ENCODE results near the gene TEAD1.

TEAD1 gene

GRCh38 chr11:12964650-12965049 is 290.4 kb downstream of the TEAD1 start:
- no peak for DNase-seq

GRCh38 chr11:12966002-12966401 is 291.8 kb downstream of the TEAD1 start:
- no peak for DNase-seq

GRCh38 chr11:12968101-12968500 is 293.9 kb downstream of the TEAD1 start:
- no peak for DNase-seq

DNA sequence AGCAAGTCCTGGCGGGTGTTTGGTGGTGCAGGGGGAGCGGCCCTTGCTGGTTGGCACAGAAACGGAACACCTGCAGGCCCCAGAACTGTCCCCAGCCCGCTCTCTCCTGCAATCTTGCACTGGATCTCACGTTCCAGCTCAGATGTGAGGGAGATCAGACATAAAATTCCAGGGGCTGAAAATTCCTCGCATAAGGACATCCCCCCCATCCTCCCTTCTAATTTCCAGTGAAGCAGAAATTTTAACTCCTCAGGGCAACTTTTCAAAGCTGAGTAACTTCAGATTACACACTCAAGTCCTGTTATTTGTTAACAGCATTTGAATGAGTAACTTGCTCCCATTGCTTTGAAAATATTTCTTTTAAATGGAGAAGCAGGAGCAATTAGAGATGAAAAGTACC is 294.6 kb downstream of the TEAD1 start:
- DNase-seq = no peak

- DNase-seq = no peak
These were observed 297.7 kb downstream of the TEAD1 start for GRCh38 chr11:12971955-12972354.

GRCh38 chr11:12973528-12974181 is 299.4 kb downstream of the TEAD1 start:
- no peak for DNase-seq

- no peak for DNase-seq
These were observed 301.0 kb downstream of the TEAD1 start for GRCh38 chr11:12975195-12975594.

- no peak for DNase-seq
These were observed 305.9 kb downstream of the TEAD1 start for GRCh38 chr11:12979928-12980689.

DNA sequence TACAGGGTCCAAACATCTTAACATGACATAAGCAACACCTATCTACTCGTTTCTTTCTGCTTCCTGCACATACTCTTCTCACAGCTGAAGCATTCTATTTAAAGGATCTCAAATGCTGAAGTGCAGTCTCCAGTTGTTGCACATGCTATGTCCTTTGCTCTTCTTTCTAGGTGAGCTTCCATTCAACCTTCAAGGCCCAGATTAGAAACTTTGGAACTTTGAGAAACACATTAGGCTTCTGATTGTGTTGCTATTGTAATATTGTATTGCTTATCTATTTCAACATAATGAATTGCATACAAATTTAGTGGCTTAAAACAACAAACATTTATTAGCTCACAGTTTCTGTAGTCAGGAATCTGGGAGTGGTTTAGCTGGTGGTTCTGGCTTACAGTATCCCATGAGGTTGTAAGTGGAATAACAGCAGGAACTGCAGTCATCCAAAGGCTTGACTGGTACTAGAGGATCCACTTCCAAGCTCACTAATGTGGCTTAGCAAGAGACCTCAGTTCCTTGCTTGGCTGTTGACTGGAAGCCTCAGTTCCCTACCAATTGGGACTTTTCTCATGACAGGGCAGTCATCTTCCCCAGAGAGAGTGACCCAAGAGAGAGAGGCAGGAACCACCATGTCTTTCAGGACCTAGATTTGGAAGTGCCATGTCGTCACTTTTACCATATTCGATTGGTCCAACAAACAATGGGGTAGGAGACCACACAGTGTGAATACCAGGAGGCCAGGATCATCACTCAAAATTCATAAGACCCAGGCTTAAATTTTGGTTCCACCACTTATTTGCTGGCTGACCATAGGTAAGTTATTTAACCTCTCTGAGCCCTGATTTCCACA is 307.7 kb downstream of the TEAD1 start:
- no peak for DNase-seq

GRCh38 chr11:12983336-12983735 is 309.1 kb downstream of the TEAD1 start:
- no peak for DNase-seq

- no peak for DNase-seq
These were observed 312.1 kb downstream of the TEAD1 start for GRCh38 chr11:12986194-12986898.

- no peak for DNase-seq
These were observed 315.4 kb downstream of the TEAD1 start for GRCh38 chr11:12989428-12990161.

DNA sequence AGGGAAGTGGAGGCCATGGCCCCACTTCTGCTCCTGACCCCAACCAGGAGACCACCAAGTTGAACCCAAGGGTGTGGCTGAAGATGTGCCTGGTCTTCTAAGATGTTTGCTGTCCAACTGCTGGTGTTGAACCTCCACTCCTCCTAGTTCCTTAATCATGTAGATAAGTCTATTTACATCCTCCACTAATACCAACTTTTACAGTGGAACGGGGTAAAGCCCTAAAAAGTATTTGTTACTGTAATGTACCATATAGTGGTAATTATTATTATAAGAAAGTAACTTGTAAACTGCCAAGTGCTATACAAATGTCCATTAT is 315.9 kb downstream of the TEAD1 start:
- no peak for DNase-seq

GRCh38 chr11:12991426-12991825 is 317.2 kb downstream of the TEAD1 start:
- DNase-seq = no peak

- DNase-seq = no peak
These were observed 319.4 kb downstream of the TEAD1 start for GRCh38 chr11:12993626-12994025.
